Subcutaneous adipose tissue (tissue), 4 donors: Measurements from ENCODE around the gene GABBR2. TPM values are rescaled to one million over a fixed set of nuclear protein-coding genes. Genes with fewer than 3 reads are reported as not detected.

Source experiments
- CTCF ChIP-seq: fragments of 450-650 bp; IDR thresholded peaks from one replicate; pipeline ENCODE4 v1.5.1; 2016; ENCODE audit warnings: low read depth, mild to moderate bottlenecking, control low read depth, antibody characterized with exemption, moderate library complexity
- total RNA-seq, 4 donors: library from RNA; depleted of rRNA; stranded (reverse); fragments of >200 nt; gene quantifications; one replicate each; pipeline ENCODE4 v1.1.0, GENCODE V29; 2016

The GABBR2 gene
- total RNA-seq, 4 donors from 2014 or later: not detected

- no peak for TF ChIP-seq CTCF
Measured at GRCh38 chr9:98627296-98627695, 81.4 kb downstream of the GABBR2 start.

GRCh38 chr9:98625728-98626127 lies 83.0 kb downstream of the GABBR2 start:
- no peak for TF ChIP-seq CTCF

- TF ChIP-seq CTCF: no peak
Measured at GRCh38 chr9:98619788-98620187, 88.9 kb downstream of the GABBR2 start.

- TF ChIP-seq CTCF: no peak
Measured at GRCh38 chr9:98615633-98616032, 93.1 kb downstream of the GABBR2 start.

GRCh38 chr9:98614941-98615340 lies 93.8 kb downstream of the GABBR2 start:
- no peak for TF ChIP-seq CTCF

- no peak for TF ChIP-seq CTCF
Measured at GRCh38 chr9:98612061-98612752, 96.5 kb downstream of the GABBR2 start.

- TF ChIP-seq CTCF: no peak
Measured at GRCh38 chr9:98611319-98611718, 97.4 kb downstream of the GABBR2 start.
